Spleen (tissue), 11 donors: ENCODE results near the gene PIF1. TPM values are rescaled to one million over a fixed set of nuclear protein-coding genes. Genes with fewer than 3 reads are reported as not detected.

Source experiments
- DNase-seq: peaks from one replicate; pipeline ENCODE4 v3.0.0-alpha.2; 2020
- H3K27ac ChIP-seq, 8 donors: fragments of 200-600 bp; sonication (generic) in 7 of 8; 1 replicate in 4 of 8; 2 replicates in 4 of 8; pipeline versions ENCODE4 v1.5.0 to v1.8.0; 2016 to 2021; ENCODE audit warnings: inconsistent platforms in 4 of 8, mild to moderate bottlenecking in 4 of 8, moderate library complexity in 1 of 8
- H3K27me3 ChIP-seq, 7 donors: fragments of 200-600 bp; sonication (generic) in 6 of 7; replicated peaks in 1 of 7; 1 replicate in 4 of 7; 2 replicates in 3 of 7; pipeline versions ENCODE4 v1.5.0 to v1.8.0; 2016 to 2021; ENCODE audit warnings: inconsistent platforms in 3 of 7, mild to moderate bottlenecking in 1 of 7
- H3K36me3 ChIP-seq, 6 donors: fragments of 200-600 bp; sonication (generic) in 5 of 6; 1 replicate in 4 of 6; 2 replicates in 2 of 6; pipeline versions ENCODE4 v1.5.0 to v1.8.0; 2016 to 2021; ENCODE audit warnings: inconsistent platforms in 2 of 6
- H3K4me1 ChIP-seq, 6 donors: fragments of 200-600 bp; sonication (generic) in 5 of 6; 1 replicate in 3 of 6; 2 replicates in 3 of 6; pipeline versions ENCODE4 v1.5.0 to v1.8.0; 2016 to 2021; ENCODE audit warnings: inconsistent platforms in 3 of 6
- H3K4me3 ChIP-seq, 8 donors: fragments of 200-600 bp; sonication (generic) in 7 of 8; 1 replicate in 4 of 8; 2 replicates in 4 of 8; pipeline versions ENCODE4 v1.5.0 to v1.8.0; 2016 to 2021; ENCODE audit warnings: inconsistent platforms in 4 of 8, mild to moderate bottlenecking in 4 of 8, moderate library complexity in 2 of 8
- H3K9me3 ChIP-seq, 8 donors: fragments of 200-600 bp; sonication (generic) in 7 of 8; 1 replicate in 4 of 8; 2 replicates in 4 of 8; pipeline versions ENCODE4 v1.5.0 to v1.8.0; 2016 to 2021; ENCODE audit warnings: inconsistent platforms in 4 of 8
- CTCF ChIP-seq, 11 experiments: fragments of 200-600 bp in 7 of 11; fragments of 450-650 bp in 4 of 11; sonication (generic) in 4 of 11; IDR thresholded peaks in 8 of 11; conservative IDR thresholded peaks in 3 of 11; 1 replicate in 7 of 11; 2 replicates in 4 of 11; pipeline versions ENCODE4 v1.4.0 to v1.8.0; 2016 to 2021; ENCODE audit warnings: antibody characterized with exemption in 11 of 11, inconsistent platforms in 4 of 11, mild to moderate bottlenecking in 1 of 11
- POLR2A ChIP-seq, 3 donors: fragments of 450-650 bp; IDR thresholded peaks; one replicate each; pipeline ENCODE4 v1.5.1; 2017; ENCODE audit warnings: antibody characterized with exemption in 3 of 3, mild to moderate bottlenecking in 1 of 3
- POLR2AphosphoS5 ChIP-seq, 3 donors: sonication (generic); formaldehyde crosslinking; IDR thresholded peaks; one replicate each; pipeline ENCODE4 v1.5.1; 2017; ENCODE audit warnings: antibody characterized with exemption in 3 of 3
- WGBS, 5 donors: extraction: QIAGEN DNeasy Blood & Tissue Kit in 3 of 5; methylation state at CpG; one replicate each; pipeline versions ENCODE4 v1.1.5 to v1.1.7; 2013 to 2018; 5-methylcytosine and 5-hydroxymethylcytosine counted together
- intact Hi-C: fragments of 100-400 bp; cut with DNase I; formaldehyde crosslinking; loops from one replicate; pipeline ENCODE4 v1.15.0; 2023; ENCODE audit warnings: low total_unique reads
- polyA plus RNA-seq, 3 donors: library from polyadenylated mRNA; stranded (reverse); fragments of 200-250 nt; gene quantifications; one replicate each; pipeline ENCODE4 v1.2.1, GENCODE V29; 2013
- total RNA-seq, 7 donors: library from RNA; depleted of rRNA in 3 of 7; stranded (reverse); fragments of >200 nt in 3 of 7; fragmentation: NEBNext Ultra II Directional in 4 of 7; extraction: Animal tissue kit (Norgen Biotek cat#: 25700) in 4 of 7; gene quantifications; one replicate each; pipeline versions ENCODE4 v1.1.0 to v1.2.1, GENCODE V29; 2016 to 2021
- donor health status: healthy with polysubstance abuse.
- donor health status: DM: no; HTN: no; CAD: no; lungs with moderate emphysema.
- donor health status: DM: no; HTN: no; CAD: no.
- donor health status: Bipolar disorder and iron deficiency.
- donor health status: healthy.
- donor health status: DM: no; HTN: no; CAD: no.
- donor health status: DM: yes; HTN: yes; CAD: no.

PIF1 gene
- total and polyA plus RNA-seq, 10 donors: 3.8 to 10.3 (median 6.8) TPM

GRCh38 chr15:64856429-64857145 is 31.1 kb upstream of the PIF1 start:
- WGBS, 5 donors: 33 to 53% (median 46%) methylated on average over 5 of the region's 5 CpGs
- no peaks in the 10 kb centered on the region for H3K9me3 ChIP-seq
- H3K4me3 ChIP-seq: peak overlapping the region in 2 of 8 donors; percentile 8 to 39
- peaks cover 65 to 100% (median 99%) of the 10 kb centered on the region in 6 donors for H3K4me1 ChIP-seq
- intact Hi-C loops: no loop called here
- no peaks in the 10 kb centered on the region for H3K27me3 ChIP-seq
- H3K36me3 ChIP-seq: peaks cover 4 to 100% (median 88%) of the 10 kb centered on the region in 6 donors
- TF ChIP-seq POLR2A (IDR thresholded peaks at IDR 0.05): no peak
- TF ChIP-seq POLR2AphosphoS5 (IDR thresholded peaks at IDR 0.05): peak; percentile 81 to 85 (median 84)
- H3K27ac ChIP-seq: peak overlapping the region; percentile 42 to 99 (median 81)
- DNase-seq: no peak

DNA sequence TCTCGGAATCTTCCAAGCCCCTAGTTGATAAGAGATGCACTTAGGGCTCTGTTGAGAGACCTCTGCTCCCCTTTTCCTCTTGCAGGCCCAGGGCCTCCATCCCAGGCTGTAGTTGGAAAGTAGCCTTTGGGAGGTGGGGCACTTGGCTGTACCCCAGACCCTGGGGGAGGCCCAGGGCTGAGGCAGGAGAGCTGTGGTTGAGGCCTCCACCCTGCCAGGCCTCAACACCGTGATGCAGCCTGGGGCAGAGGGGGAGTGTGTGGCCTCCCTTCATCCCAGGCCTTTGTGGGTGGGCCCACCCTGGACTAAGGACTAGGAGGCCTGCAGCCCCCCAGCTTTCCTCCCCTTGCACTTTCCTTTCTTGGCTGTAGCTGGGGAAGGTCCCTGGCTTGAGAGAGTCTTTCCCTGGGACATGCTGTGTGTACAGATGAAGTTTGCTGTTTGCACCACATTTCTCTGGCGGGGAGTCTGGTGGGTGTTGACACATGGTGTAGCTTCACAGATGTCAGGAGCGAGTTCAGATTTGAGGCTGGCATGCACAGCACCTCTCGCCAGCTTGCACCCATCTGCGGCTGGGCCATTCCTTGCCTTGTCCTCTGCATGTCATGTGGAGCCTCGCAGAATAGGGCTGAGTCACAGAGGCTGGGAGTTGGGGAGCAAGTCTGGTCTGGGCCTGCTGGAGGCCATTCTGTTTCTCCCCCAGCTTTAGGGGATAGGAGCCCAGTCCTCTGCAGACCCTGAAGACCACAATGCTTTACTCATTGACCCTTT is 29.9 kb upstream of the PIF1 start:
- H3K9me3 ChIP-seq: no peaks in the 10 kb centered on the region
- peak overlapping the region in 2 of 8 donors; percentile 8 to 39 for H3K4me3 ChIP-seq
- WGBS, 5 donors: 48 to 85% (median 69%) methylated on average over 5 to 7 of the region's 7 CpGs
- intact Hi-C loops: no loop called here
- peak in 1 of 3 donors; percentile 67 for TF ChIP-seq POLR2AphosphoS5 (IDR thresholded peaks at IDR 0.05)
- TF ChIP-seq CTCF (IDR thresholded peaks at IDR 0.05 in 8 of 11, conservative IDR thresholded peaks at IDR 0.05 in 3 of 11): no peak
- no peak for TF ChIP-seq POLR2A (IDR thresholded peaks at IDR 0.05)
- H3K36me3 ChIP-seq: peaks cover 0 to 100% (median 87%) of the 10 kb centered on the region in 6 donors
- H3K4me1 ChIP-seq: peaks cover 68 to 100% (median 99%) of the 10 kb centered on the region in 6 donors
- no peak for DNase-seq
- H3K27ac ChIP-seq: peak overlapping the region; percentile 35 to 99 (median 81)
- H3K27me3 ChIP-seq: no peaks in the 10 kb centered on the region

DNA sequence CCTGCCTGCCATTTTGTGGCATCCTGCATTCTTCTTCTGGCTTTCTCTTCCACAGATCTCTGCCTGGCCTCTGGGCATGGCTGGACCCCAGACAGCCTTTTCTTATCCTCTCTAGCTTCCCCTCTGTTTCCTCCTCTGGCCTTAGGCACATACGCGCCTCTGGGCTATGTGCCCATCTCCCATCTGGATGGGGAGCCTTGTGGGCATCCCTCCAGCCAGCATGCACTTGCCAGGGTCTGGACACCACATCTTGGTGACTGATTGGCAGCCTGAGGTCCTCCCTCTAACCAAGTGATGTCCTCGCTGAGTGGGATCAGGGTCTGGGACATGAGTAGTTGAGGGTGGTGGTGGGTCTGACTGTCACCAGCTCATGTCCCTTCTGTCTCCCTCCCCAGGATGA is 29.1 kb upstream of the PIF1 start:
- 58 to 84% (median 69%) methylated on average over 2 to 3 of the region's 3 CpGs for WGBS, 5 donors
- no peak for DNase-seq

DNA sequence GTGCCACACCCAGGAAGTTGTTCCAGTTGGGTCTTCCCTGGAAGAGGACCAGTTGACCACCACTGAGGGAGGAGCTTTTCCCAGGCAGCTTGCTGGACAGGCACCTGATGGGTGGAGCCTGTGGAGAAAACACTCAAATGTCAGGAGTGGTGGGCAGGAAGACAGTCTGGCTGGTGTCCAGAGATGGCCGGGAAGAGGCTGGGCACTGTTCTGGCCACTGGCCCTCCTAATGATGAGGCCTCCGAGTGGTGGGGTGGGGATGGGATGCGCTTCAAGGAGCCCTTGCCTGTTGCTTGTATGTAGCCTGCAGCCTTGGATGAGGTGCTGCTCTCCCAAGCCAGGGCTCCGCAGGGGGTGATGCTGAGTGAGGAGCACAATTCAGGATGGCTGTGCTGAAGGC is 28.6 kb upstream of the PIF1 start:
- Histone ChIP-seq H3K4me1 (peaks cover 72 to 100% (median 99%) of the 10 kb centered on the region in 6 donors), H3K4me3 (peak overlapping the region in 1 of 8 donors; percentile 39), H3K27me3 (no peaks in the 10 kb centered on the region), H3K36me3 (peaks cover 0 to 100% (median 87%) of the 10 kb centered on the region in 6 donors), H3K9me3 (no peaks in the 10 kb centered on the region), H3K27ac (peak overlapping the region; percentile 35 to 99 (median 81))
- no peak for DNase-seq
- TF ChIP-seq POLR2A (IDR thresholded peaks at IDR 0.05) (no peak), POLR2AphosphoS5 (IDR thresholded peaks at IDR 0.05) (peak; percentile 56 to 71 (median 68))
- 51 to 96% (median 74%) methylated on average over 3 to 4 of the region's 4 CpGs for WGBS, 5 donors
- intact Hi-C loops: no loop called here

More for the DNA sequence above, 29.1 kb upstream of the PIF1 start:
- H3K36me3 ChIP-seq: peaks cover 0 to 100% (median 87%) of the 10 kb centered on the region in 6 donors
- intact Hi-C loops: no loop called here
- no peaks in the 10 kb centered on the region for H3K27me3 ChIP-seq
- peak overlapping the region; percentile 35 to 99 (median 81) for H3K27ac ChIP-seq
- TF ChIP-seq POLR2AphosphoS5 (IDR thresholded peaks at IDR 0.05) (no peak), CTCF (IDR thresholded peaks at IDR 0.05 in 8 of 11, conservative IDR thresholded peaks at IDR 0.05 in 3 of 11) (no peak), POLR2A (IDR thresholded peaks at IDR 0.05) (no peak)
- H3K4me3 ChIP-seq: peak overlapping the region in 1 of 8 donors; percentile 39
- no peaks in the 10 kb centered on the region for H3K9me3 ChIP-seq
- H3K4me1 ChIP-seq: peaks cover 73 to 100% (median 99%) of the 10 kb centered on the region in 6 donors
